ENCODE results near the gene TENT4B. TPM values are rescaled to one million over a fixed set of nuclear protein-coding genes. Genes with fewer than 3 reads are reported as not detected.

The TENT4B gene
- total RNA-seq, 2 experiments from 2014 or later = 5.8 to 8.8 TPM

DNA sequence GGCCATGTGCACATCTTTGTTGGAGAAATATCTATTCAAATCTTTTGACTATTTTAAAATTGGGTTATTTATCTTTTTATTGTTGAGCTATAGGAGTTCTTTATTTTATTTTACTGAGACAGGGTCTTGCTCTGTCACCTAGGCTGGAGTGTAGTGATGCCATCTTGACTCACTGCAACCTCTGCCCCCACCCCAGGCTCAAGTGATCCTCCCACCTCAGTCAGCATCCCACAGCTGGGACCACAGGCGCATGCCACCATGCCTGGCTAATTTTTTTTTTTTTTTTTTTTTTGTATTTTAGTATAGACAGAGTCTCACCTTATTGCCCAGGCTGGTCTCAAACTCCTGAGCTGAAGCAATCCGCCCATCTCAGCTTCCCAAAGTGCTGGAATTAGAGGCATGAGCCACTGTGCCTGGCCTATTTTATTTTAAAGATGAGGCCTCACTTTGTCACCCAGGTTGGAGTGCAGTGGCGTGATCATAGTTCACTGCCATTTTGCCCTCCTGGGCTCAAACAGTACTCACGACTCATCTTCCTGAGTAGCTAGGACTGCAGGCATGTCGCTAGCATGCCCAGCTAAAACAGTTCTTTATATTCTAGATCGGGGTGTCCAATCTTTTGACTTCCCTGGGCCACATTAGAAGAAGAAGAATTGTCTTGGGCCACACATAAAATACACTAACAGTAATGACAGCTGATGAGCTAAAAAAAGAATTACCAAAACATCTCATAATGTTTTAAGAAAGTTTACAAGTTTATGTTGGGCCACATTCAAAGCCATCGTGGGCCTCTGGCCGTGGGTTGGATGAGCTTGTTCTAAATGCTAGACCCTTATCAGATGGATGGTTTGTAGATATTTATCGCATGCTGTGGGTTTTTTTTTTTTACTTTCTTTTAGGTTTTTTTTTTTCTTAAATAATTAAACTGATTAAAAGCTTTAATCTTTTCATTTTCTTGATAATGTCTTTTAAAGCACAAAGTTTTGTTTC is 13.7 kb downstream of the TENT4B start:
- intact Hi-C loops (cut with micrococcal nuclease; ENCODE audit: unreplicated experiment) = no loop called here
- BruUV-seq (replicated peaks) = no TSS peak
- no peak for DNase-seq (ENCODE audit: low spot score)
- H2AFZ ChIP-seq (ENCODE audit: low read length) = no peak overlapping the region
- ChIA-PET CTCF (ENCODE audit: unreplicated experiment) (no interaction called here), POLR2A (interaction anchor here (0.6 to 1.2 kb wide), 6 partner anchors 8 to 88 kb away, joined by 3 to 4 read pairs (median 3); no protein-coding TSS in a partner anchor)
- H3K9me2 ChIP-seq (ENCODE audit: insufficient read depth, low read length) = no peaks in the 10 kb centered on the region
- no peak for TF ChIP-seq EZH2phosphoT487 (IDR thresholded peaks at IDR 0.05; ENCODE audit: borderline replicate concordance, low read depth, low read length)
- TF ChIP-seq, protein P1, sequence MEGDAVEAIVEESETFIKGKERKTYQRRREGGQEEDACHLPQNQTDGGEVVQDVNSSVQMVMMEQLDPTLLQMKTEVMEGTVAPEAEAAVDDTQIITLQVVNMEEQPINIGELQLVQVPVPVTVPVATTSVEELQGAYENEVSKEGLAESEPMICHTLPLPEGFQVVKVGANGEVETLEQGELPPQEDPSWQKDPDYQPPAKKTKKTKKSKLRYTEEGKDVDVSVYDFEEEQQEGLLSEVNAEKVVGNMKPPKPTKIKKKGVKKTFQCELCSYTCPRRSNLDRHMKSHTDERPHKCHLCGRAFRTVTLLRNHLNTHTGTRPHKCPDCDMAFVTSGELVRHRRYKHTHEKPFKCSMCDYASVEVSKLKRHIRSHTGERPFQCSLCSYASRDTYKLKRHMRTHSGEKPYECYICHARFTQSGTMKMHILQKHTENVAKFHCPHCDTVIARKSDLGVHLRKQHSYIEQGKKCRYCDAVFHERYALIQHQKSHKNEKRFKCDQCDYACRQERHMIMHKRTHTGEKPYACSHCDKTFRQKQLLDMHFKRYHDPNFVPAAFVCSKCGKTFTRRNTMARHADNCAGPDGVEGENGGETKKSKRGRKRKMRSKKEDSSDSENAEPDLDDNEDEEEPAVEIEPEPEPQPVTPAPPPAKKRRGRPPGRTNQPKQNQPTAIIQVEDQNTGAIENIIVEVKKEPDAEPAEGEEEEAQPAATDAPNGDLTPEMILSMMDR (conservative IDR thresholded peaks at IDR 0.05; ENCODE audit: low read length) = no peak
- no peaks in the 10 kb centered on the region for H3K4me1 ChIP-seq (ENCODE audit: insufficient read depth, low read length, poor library complexity, severe bottlenecking)
- no peak overlapping the region for H3K4me3 ChIP-seq (ENCODE audit: low read depth, low read length, poor library complexity, severe bottlenecking)
- no peaks in the 10 kb centered on the region for H3K9me3 ChIP-seq (ENCODE audit: low read length)
- peaks cover 34% of the 10 kb centered on the region; the same call in 1 of the 2 replicates for H3K79me2 ChIP-seq (ENCODE audit: insufficient read depth, low read depth, low read length)
- H3K4me2 ChIP-seq (ENCODE audit: low read length) = no peak overlapping the region
- no peaks in the 10 kb centered on the region for H4K20me1 ChIP-seq (ENCODE audit: insufficient read depth, low read length)
- H3K36me3 ChIP-seq (ENCODE audit: insufficient read depth, low read length) = no peaks in the 10 kb centered on the region
- H3K27ac ChIP-seq (ENCODE audit: low read depth, low read length, poor library complexity, severe bottlenecking) = no peak overlapping the region

DNA sequence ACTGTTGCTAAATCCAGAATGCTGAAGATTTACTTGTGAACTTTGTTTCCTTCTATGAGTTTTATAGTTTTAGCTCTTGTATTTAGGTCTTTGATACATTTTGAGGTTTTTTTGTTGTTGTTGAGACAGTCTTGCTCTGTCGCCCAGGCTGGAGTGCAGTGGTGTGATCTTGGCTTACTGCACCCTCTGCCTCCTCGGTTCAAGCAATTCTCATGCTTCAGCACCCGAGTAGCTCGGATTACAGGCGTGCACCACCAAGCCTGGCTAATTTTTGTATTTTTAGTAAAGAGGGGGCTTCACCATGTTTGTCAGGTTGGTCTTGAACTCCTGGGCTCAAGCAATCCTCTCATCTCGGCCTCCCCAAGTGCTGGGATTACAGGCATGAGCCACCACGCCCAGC is 14.4 kb downstream of the TENT4B start:
- Histone ChIP-seq H3K9me3 (ENCODE audit: low read length) (no peaks in the 10 kb centered on the region), H4K20me1 (ENCODE audit: insufficient read depth, low read length) (no peaks in the 10 kb centered on the region), H3K4me2 (ENCODE audit: low read length) (peak overlapping the region; percentile 12; the same call in 1 of the 2 replicates), H3K36me3 (ENCODE audit: insufficient read depth, low read length) (no peaks in the 10 kb centered on the region), H3K9me2 (ENCODE audit: insufficient read depth, low read length) (no peaks in the 10 kb centered on the region), H2AFZ (ENCODE audit: low read length) (no peak overlapping the region), H3K4me3 (ENCODE audit: low read depth, low read length, poor library complexity, severe bottlenecking) (no peak overlapping the region), H3K79me2 (ENCODE audit: insufficient read depth, low read depth, low read length) (peaks cover 27% of the 10 kb centered on the region; the same call in 1 of the 2 replicates), H3K4me1 (ENCODE audit: insufficient read depth, low read length, poor library complexity, severe bottlenecking) (no peaks in the 10 kb centered on the region), H3K27ac (ENCODE audit: low read depth, low read length, poor library complexity, severe bottlenecking) (no peak overlapping the region)
- TF ChIP-seq, protein P1 (conservative IDR thresholded peaks at IDR 0.05; ENCODE audit: low read length) = no peak
- no peak for TF ChIP-seq EZH2phosphoT487 (IDR thresholded peaks at IDR 0.05; ENCODE audit: borderline replicate concordance, low read depth, low read length)
- ChIA-PET POLR2A (interaction anchor here (0.6 to 1.2 kb wide), 2 partner anchors 10 to 27 kb away, joined by 3 to 4 read pairs; no protein-coding TSS in a partner anchor), CTCF (ENCODE audit: unreplicated experiment) (no interaction called here)
- BruUV-seq (replicated peaks) = no TSS peak
- intact Hi-C loops (cut with micrococcal nuclease; ENCODE audit: unreplicated experiment) = no loop called here
- DNase-seq (ENCODE audit: low spot score) = no peak
